ENCODE results near the gene CGNL1.

DNA sequence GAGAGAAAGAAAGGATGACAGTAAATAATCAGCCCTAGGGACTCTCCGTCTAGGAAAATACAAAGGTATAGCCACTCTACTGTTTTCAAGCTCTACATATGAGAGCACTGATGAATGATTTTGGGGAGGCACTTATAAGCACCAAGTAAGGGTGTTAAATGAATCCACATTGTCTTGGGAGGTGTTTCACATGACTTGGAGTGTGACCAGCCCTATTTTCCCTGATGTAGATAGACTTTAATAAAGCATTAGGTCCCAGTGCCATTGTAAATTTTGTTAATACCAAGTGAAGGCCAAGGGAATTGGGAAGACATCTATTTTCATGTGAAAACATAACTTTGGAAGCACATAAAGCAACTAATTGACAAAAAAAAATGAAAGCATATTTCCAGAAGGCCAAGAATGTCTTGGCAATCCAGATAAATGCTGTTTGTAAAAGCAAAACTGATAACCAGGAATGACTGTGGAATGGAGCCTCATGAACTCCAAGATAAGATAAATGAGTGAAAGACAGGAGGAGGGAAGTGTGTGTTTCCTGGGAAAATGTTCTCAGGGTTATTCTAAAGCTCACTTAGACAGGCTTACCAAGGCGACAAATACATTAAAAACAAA, 119.4 kb downstream of the CGNL1 start:
- TF ChIP-seq, protein P1, sequence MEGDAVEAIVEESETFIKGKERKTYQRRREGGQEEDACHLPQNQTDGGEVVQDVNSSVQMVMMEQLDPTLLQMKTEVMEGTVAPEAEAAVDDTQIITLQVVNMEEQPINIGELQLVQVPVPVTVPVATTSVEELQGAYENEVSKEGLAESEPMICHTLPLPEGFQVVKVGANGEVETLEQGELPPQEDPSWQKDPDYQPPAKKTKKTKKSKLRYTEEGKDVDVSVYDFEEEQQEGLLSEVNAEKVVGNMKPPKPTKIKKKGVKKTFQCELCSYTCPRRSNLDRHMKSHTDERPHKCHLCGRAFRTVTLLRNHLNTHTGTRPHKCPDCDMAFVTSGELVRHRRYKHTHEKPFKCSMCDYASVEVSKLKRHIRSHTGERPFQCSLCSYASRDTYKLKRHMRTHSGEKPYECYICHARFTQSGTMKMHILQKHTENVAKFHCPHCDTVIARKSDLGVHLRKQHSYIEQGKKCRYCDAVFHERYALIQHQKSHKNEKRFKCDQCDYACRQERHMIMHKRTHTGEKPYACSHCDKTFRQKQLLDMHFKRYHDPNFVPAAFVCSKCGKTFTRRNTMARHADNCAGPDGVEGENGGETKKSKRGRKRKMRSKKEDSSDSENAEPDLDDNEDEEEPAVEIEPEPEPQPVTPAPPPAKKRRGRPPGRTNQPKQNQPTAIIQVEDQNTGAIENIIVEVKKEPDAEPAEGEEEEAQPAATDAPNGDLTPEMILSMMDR (IDR thresholded peaks at IDR 0.05; ENCODE audit: low read length), result no peak
- no peak for TF ChIP-seq EZH2 (optimal IDR thresholded peaks at IDR 0.05; ENCODE audit: low read depth, low read length)
